Coronary artery (tissue), 2 donors: Measurements from ENCODE around the gene GNA14.

Experiments
- DNase-seq: peaks from one replicate; pipeline ENCODE4 v3.0.0-alpha.2; 2017; ENCODE audit warnings: low spot score
- H3K27ac ChIP-seq, 2 donors: fragments of 200-600 bp; sonication (generic); one replicate each; pipeline ENCODE4 v1.5.1; 2016 to 2019
- H3K4me3 ChIP-seq: fragments of 200-600 bp; sonication (generic); 2 replicates; pipeline ENCODE4 v1.5.1; 2016; ENCODE audit warnings: mild to moderate bottlenecking, moderate library complexity
- CTCF ChIP-seq: fragments of 200-600 bp; sonication (generic); IDR thresholded peaks from one replicate; pipeline ENCODE4 v1.5.1; 2019; ENCODE audit warnings: antibody characterized with exemption

The GNA14 gene

GRCh38 chr9:77661566-77662085, 13.5 kb upstream of the GNA14 start:
- no peak overlapping the region for H3K27ac ChIP-seq
- TF ChIP-seq CTCF: no peak
- DNase-seq: no peak
- no peak overlapping the region for H3K4me3 ChIP-seq

- no peak for DNase-seq
- no peak for TF ChIP-seq CTCF
- Histone ChIP-seq H3K4me3 (no peak overlapping the region), H3K27ac (no peak overlapping the region)
Observed at GRCh38 chr9:77659926-77660325, 11.8 kb upstream of the GNA14 start.

GRCh38 chr9:77651203-77651602, 3.1 kb upstream of the GNA14 start:
- DNase-seq: no peak
- TF ChIP-seq CTCF: no peak
- Histone ChIP-seq H3K4me3 (no peak overlapping the region), H3K27ac (no peak overlapping the region)

GRCh38 chr9:77649109-77649812, 1.1 kb upstream of the GNA14 start:
- H3K4me3 ChIP-seq: peak overlapping the region; percentile 81
- H3K27ac ChIP-seq: peak overlapping the region in 1 of 2 donors; percentile 35
- no peak for DNase-seq
- no peak for TF ChIP-seq CTCF

GRCh38 chr9:77647267-77648233, 572 bp downstream of the GNA14 start:
- H3K27ac ChIP-seq: peak overlapping the region in 1 of 2 donors; percentile 35
- TF ChIP-seq CTCF: no peak
- no peak for DNase-seq

GRCh38 chr9:77643871-77644270, 4.3 kb downstream of the GNA14 start:
- Histone ChIP-seq H3K27ac (no peak overlapping the region), H3K4me3 (no peak overlapping the region)
- DNase-seq: no peak
- TF ChIP-seq CTCF: no peak

More at GRCh38 chr9:77647267-77648233, 572 bp downstream of the GNA14 start:
- peak overlapping the region; percentile 81 for H3K4me3 ChIP-seq
